Measurements from ENCODE around the gene EEF1AKMT3. TPM values are rescaled to one million over a fixed set of nuclear protein-coding genes. Genes with fewer than 3 reads are reported as not detected.
A peak's percentile ranks its signal among the peaks of the same experiment; 100 is the strongest.

EEF1AKMT3 gene
- total and polyA plus RNA-seq, 9 of the 15 experiments (the other 6 are each of a cell fraction or from before 2014, with no cell fraction given): 4.1 to 17.2 (median 7.9) TPM

DNA sequence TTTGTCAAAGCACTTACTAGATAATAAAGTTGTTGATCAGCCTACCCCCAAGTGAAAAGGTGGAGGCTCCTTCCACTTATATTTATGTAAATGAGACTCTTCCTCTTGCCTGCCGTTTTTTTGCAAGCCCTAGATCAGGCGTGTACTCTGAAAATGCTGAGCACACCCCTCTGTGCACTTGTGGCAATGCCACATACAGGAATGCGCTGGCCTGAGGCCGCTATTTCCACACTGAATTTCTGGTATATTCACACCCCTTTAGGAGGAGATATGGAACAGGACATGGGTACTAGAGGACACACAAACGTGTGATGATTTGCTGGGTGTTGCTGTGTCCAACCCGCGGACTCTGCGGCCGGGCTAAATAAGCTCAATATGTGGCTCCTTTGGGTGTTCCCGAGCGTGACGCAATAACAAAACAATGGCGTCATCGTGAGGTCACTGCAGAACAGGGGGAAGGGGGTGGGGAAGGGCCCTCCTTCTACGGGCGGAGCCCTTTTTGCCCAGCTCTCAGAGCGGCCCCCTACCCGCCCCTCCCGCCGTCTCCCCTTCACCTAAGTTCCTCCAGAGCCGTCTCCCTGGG lies 28.1 kb upstream of the EEF1AKMT3 start (continued):
- TF ChIP-seq, protein P1, sequence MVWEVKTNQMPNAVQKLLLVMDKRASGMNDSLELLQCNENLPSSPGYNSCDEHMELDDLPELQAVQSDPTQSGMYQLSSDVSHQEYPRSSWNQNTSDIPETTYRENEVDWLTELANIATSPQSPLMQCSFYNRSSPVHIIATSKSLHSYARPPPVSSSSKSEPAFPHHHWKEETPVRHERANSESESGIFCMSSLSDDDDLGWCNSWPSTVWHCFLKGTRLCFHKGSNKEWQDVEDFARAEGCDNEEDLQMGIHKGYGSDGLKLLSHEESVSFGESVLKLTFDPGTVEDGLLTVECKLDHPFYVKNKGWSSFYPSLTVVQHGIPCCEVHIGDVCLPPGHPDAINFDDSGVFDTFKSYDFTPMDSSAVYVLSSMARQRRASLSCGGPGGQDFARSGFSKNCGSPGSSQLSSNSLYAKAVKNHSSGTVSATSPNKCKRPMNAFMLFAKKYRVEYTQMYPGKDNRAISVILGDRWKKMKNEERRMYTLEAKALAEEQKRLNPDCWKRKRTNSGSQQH (CRISPR knock-in tag; IDR thresholded peaks at IDR 0.05): no peak
- TF ChIP-seq, protein P2, sequence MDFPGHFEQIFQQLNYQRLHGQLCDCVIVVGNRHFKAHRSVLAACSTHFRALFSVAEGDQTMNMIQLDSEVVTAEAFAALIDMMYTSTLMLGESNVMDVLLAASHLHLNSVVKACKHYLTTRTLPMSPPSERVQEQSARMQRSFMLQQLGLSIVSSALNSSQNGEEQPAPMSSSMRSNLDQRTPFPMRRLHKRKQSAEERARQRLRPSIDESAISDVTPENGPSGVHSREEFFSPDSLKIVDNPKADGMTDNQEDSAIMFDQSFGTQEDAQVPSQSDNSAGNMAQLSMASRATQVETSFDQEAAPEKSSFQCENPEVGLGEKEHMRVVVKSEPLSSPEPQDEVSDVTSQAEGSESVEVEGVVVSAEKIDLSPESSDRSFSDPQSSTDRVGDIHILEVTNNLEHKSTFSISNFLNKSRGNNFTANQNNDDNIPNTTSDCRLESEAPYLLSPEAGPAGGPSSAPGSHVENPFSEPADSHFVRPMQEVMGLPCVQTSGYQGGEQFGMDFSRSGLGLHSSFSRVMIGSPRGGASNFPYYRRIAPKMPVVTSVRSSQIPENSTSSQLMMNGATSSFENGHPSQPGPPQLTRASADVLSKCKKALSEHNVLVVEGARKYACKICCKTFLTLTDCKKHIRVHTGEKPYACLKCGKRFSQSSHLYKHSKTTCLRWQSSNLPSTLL (IDR thresholded peaks at IDR 0.05): no peak
- TF ChIP-seq DACH1 (IDR thresholded peaks at IDR 0.05; ENCODE audit: partially characterized antibody) (peak; percentile 8), NFE2L1 (tag; IDR thresholded peaks at IDR 0.05; ENCODE audit: borderline replicate concordance, low read depth) (no peak), ILK (tag; IDR thresholded peaks at IDR 0.05; ENCODE audit: borderline replicate concordance, low read depth) (no peak), ZNF175 (CRISPR knock-in tag; IDR thresholded peaks at IDR 0.05; ENCODE audit: low read depth) (0 out of 2 replicates have a peak, but pooled peaks have one; percentile 48), NUFIP1 (IDR thresholded peaks at IDR 0.05; ENCODE audit: partially characterized antibody) (no peak), ETV6 (IDR thresholded peaks at IDR 0.05; ENCODE audit: borderline replicate concordance in 1 of 2, low read depth in 2 of 2, low read length in 1 of 2) (no peak), ETV6 (CRISPR knock-in tag; IDR thresholded peaks at IDR 0.05; ENCODE audit: borderline replicate concordance) (no peak), TBP (optimal IDR thresholded peaks at IDR 0.05; ENCODE audit: low read depth, low read length) (no peak), BHLHE40 (IDR thresholded peaks at IDR 0.05; ENCODE audit: low read length) (no peak), ZNF699 (CRISPR knock-in tag; IDR thresholded peaks at IDR 0.05; ENCODE audit: insufficient replicate concordance) (no peak), HDAC2 (IDR thresholded peaks at IDR 0.05) (peak; percentile 79; the same call in 1 of the 2 replicates)

Measured in K562 (cell line).